ENCODE data around the gene DNM3. TPM values are rescaled to one million over a fixed set of nuclear protein-coding genes. Genes with fewer than 3 reads are reported as not detected.

DNM3 gene
- total RNA-seq, 2 experiments from 2014 or later = 1.6 to 1.8 TPM

DNA sequence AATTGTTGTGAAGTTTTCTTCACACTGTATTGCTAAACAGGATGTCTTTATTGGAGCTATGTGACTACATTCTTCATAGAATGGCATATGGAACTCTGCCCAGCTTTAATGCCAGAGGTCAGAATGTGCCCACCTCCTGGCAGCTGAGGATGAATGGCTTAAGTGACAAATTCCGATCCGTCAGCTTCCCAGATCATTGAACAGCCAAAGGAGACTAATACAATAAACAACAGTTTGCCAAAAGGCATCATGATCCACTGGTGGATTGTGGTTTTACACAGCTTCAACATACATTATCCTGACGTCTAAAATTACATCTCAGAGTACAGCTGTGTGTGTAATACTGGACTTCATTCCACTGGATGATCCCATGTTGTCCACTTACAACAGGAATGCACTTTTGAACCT lies 510.5 kb downstream of the DNM3 start:
- CTCF ChIA-PET = no interaction called here
- peaks cover 8% of the 10 kb centered on the region for H3K9me3 Mint-ChIP-seq
- no peak for TF ChIP-seq CTCF (IDR thresholded peaks at IDR 0.05)

GRCh38 chr1:172352435-172352834 lies 511.1 kb downstream of the DNM3 start:
- no peaks in the 10 kb centered on the region for H3K36me3 ChIP-seq (ENCODE audit: insufficient read depth, low read length)
- Mint-ChIP-seq H3K4me3 (no peak overlapping the region), H3K36me3 (ENCODE audit: low read depth) (no peaks in the 10 kb centered on the region), H3K27me3 (no peaks in the 10 kb centered on the region), H3K27ac (no peak overlapping the region), H3K4me1 (ENCODE audit: low read depth) (peaks cover 32% of the 10 kb centered on the region), H3K9me3 (peaks cover 3% of the 10 kb centered on the region)
- peak in 1 of 14 experiments; percentile 39 for DNase-seq
- ATAC-seq (ENCODE audit: poor library complexity) = peak; percentile 44
- POLR2A ChIA-PET = interaction anchor here (1.0 to 1.1 kb wide), 2 partner anchors 9 to 13 kb away, joined by 3 read pairs; no protein-coding TSS in a partner anchor
- H3K4me1 ChIP-seq (ENCODE audit: insufficient read depth, low read length) = peaks cover 5% of the 10 kb centered on the region
- TF ChIP-seq CTCF (IDR thresholded peaks at IDR 0.05) = no peak
- no peaks in the 10 kb centered on the region for H3K27me3 ChIP-seq (ENCODE audit: control insufficient read depth in 1 of 2, insufficient read depth in 2 of 2, low read length in 2 of 2)
- H3K27ac ChIP-seq (ENCODE audit: low read depth in 1 of 2, low read length in 2 of 2) = no peak overlapping the region
- intact Hi-C loops (cut with DNase I, micrococcal nuclease) = loop anchor here in 1 of 2 experiments (2.0 kb wide), 1 partner anchor 42 kb away; no protein-coding TSS in a partner anchor
- peaks cover 0 to 2% of the 10 kb centered on the region in 2 experiments for H3K9me3 ChIP-seq (ENCODE audit: control insufficient read depth in 1 of 2, insufficient read depth in 1 of 2, low read length in 2 of 2)
- CTCF ChIA-PET = no interaction called here
- H3K4me3 ChIP-seq (ENCODE audit: low read length) = no peak overlapping the region

More for the DNA sequence above, 510.5 kb downstream of the DNM3 start:
- Histone ChIP-seq H3K36me3 (ENCODE audit: insufficient read depth, low read length) (no peaks in the 10 kb centered on the region), H3K9me3 (ENCODE audit: control insufficient read depth in 1 of 2, insufficient read depth in 1 of 2, low read length in 2 of 2) (peaks cover 0 to 9% of the 10 kb centered on the region in 2 experiments), H3K27me3 (ENCODE audit: control insufficient read depth in 1 of 2, insufficient read depth in 2 of 2, low read length in 2 of 2) (no peaks in the 10 kb centered on the region), H3K4me1 (ENCODE audit: insufficient read depth, low read length) (peaks cover 5% of the 10 kb centered on the region), H3K27ac (ENCODE audit: low read depth in 1 of 2, low read length in 2 of 2) (no peak overlapping the region), H3K4me3 (ENCODE audit: low read length) (no peak overlapping the region)
- peaks cover 25% of the 10 kb centered on the region for H3K4me1 Mint-ChIP-seq (ENCODE audit: low read depth)
- DNase-seq (no peak), ATAC-seq (ENCODE audit: poor library complexity) (no peak)
- H3K27ac Mint-ChIP-seq = no peak overlapping the region
- no peaks in the 10 kb centered on the region for H3K27me3 Mint-ChIP-seq
- no peak overlapping the region for H3K4me3 Mint-ChIP-seq
- no peaks in the 10 kb centered on the region for H3K36me3 Mint-ChIP-seq (ENCODE audit: low read depth)
- POLR2A ChIA-PET = interaction anchor here (1.0 to 1.1 kb wide), 2 partner anchors 8 to 12 kb away, joined by 3 read pairs; no protein-coding TSS in a partner anchor
- intact Hi-C loops (cut with DNase I, micrococcal nuclease) = loop anchor here in 1 of 2 experiments (2.0 kb wide), 1 partner anchor 43 kb away; no protein-coding TSS in a partner anchor

- TF ChIP-seq CTCF (IDR thresholded peaks at IDR 0.05) = no peak
- H3K9me3 Mint-ChIP-seq = no peaks in the 10 kb centered on the region
- H3K4me3 Mint-ChIP-seq = no peak overlapping the region
- no peaks in the 10 kb centered on the region for H3K27me3 ChIP-seq (ENCODE audit: control insufficient read depth in 1 of 2, insufficient read depth in 2 of 2, low read length in 2 of 2)
- POLR2A ChIA-PET = interaction anchor here (1.2 kb wide), 1 partner anchor 40 kb away, joined by 5 read pairs; no protein-coding TSS in a partner anchor
- no peaks in the 10 kb centered on the region for H3K9me3 ChIP-seq (ENCODE audit: control insufficient read depth in 1 of 2, insufficient read depth in 1 of 2, low read length in 2 of 2)
- H3K4me1 ChIP-seq (ENCODE audit: insufficient read depth, low read length) = peaks cover 20% of the 10 kb centered on the region
- no peaks in the 10 kb centered on the region for H3K36me3 Mint-ChIP-seq (ENCODE audit: low read depth)
- ATAC-seq (ENCODE audit: poor library complexity) (no peak), DNase-seq (no peak)
- H3K4me3 ChIP-seq (ENCODE audit: low read length) = no peak overlapping the region
- peaks cover 33% of the 10 kb centered on the region for H3K4me1 Mint-ChIP-seq (ENCODE audit: low read depth)
- intact Hi-C loops (cut with DNase I, micrococcal nuclease) = no loop called here
- no peak overlapping the region for H3K27ac ChIP-seq (ENCODE audit: low read depth in 1 of 2, low read length in 2 of 2)
- H3K27me3 Mint-ChIP-seq = no peaks in the 10 kb centered on the region
- H3K36me3 ChIP-seq (ENCODE audit: insufficient read depth, low read length) = no peaks in the 10 kb centered on the region
- CTCF ChIA-PET = no interaction called here
- H3K27ac Mint-ChIP-seq = peak overlapping the region; percentile 5
Measured at GRCh38 chr1:172354291-172355274, 513.3 kb downstream of the DNM3 start.

Measured in CD4-positive, alpha-beta T cell (primary cell).